Neuronal stem cell (in vitro differentiated cells): Measurements from ENCODE around the gene RBM25.

Experiments used
- DNase-seq: peaks from one replicate; pipeline ENCODE4 v3.0.0-alpha.2; 2013; ENCODE audit warnings: low spot score
- H2AFZ ChIP-seq: one replicate; pipeline ENCODE4 v1.6.1; 2013; ENCODE audit warnings: mild to moderate bottlenecking, low read length, inconsistent platforms
- H2AK5ac ChIP-seq: 2 replicates; pipeline ENCODE4 v1.6.1; 2013; ENCODE audit warnings: low read depth, mild to moderate bottlenecking, inconsistent platforms, low read length, moderate library complexity, mixed read lengths
- H2BK120ac ChIP-seq: 2 replicates; pipeline ENCODE4 v1.6.1; 2013; ENCODE audit warnings: low read depth, mild to moderate bottlenecking, inconsistent platforms, low read length, moderate library complexity, mixed read lengths
- H2BK12ac ChIP-seq: one replicate; pipeline ENCODE4 v1.6.1; 2013; ENCODE audit warnings: low read length, inconsistent platforms
- H2BK15ac ChIP-seq: 2 replicates; pipeline ENCODE4 v1.6.1; 2013; ENCODE audit warnings: mild to moderate bottlenecking, low read length, inconsistent platforms, mixed read lengths
- H2BK5ac ChIP-seq: one replicate; pipeline ENCODE4 v1.6.1; 2013; ENCODE audit warnings: inconsistent platforms, mild to moderate bottlenecking, low read length, moderate library complexity
- H3K14ac ChIP-seq: one replicate; pipeline ENCODE4 v1.6.1; 2013; ENCODE audit warnings: low read length, inconsistent platforms
- H3K18ac ChIP-seq: 2 replicates; pipeline ENCODE4 v1.6.1; 2013; ENCODE audit warnings: low read length, inconsistent platforms
- H3K23ac ChIP-seq: 2 replicates; pipeline ENCODE4 v1.6.1; 2013; ENCODE audit warnings: low read depth, mild to moderate bottlenecking, mixed read lengths, low read length, inconsistent platforms; ENCODE audit not compliant: poor library complexity
- H3K27ac ChIP-seq: replicated peaks from 3 replicates; pipeline ENCODE4 v1.5.1; 2013; ENCODE audit warnings: low read length, inconsistent platforms
- H3K27me3 ChIP-seq, 3 experiments: 2 replicates each; pipeline ENCODE4 v1.6.1; 2013; ENCODE audit warnings: low read length in 3 of 3, mild to moderate bottlenecking in 2 of 3, inconsistent platforms in 1 of 3, low read depth in 1 of 3, mixed read lengths in 1 of 3, moderate library complexity in 1 of 3; ENCODE audit not compliant: control insufficient read depth in 3 of 3, insufficient read depth in 3 of 3
- H3K36me3 ChIP-seq, 2 donors: replicated peaks in 1 of 2; 2 replicates each; pipeline ENCODE4 v1.6.1; 2013; ENCODE audit warnings: low read length in 2 of 2; ENCODE audit not compliant: control insufficient read depth in 2 of 2, insufficient read depth in 2 of 2
- H3K4ac ChIP-seq: 2 replicates; pipeline ENCODE4 v1.6.1; 2013; ENCODE audit warnings: inconsistent platforms, mild to moderate bottlenecking, low read length, moderate library complexity
- H3K4me1 ChIP-seq, 2 donors: 1 replicate in 1 of 2; 2 replicates in 1 of 2; pipeline ENCODE4 v1.6.1; 2013; ENCODE audit warnings: low read length in 2 of 2, low read depth in 1 of 2; ENCODE audit not compliant: control insufficient read depth in 2 of 2, insufficient read depth in 1 of 2
- H3K4me2 ChIP-seq: one replicate; pipeline ENCODE4 v1.6.1; 2013; ENCODE audit warnings: mild to moderate bottlenecking, low read length, inconsistent platforms; ENCODE audit not compliant: insufficient read depth, poor library complexity, severe bottlenecking
- H3K4me3 ChIP-seq, 2 donors: 2 replicates each; pipeline ENCODE4 v1.5.1; 2013; ENCODE audit warnings: low read length in 2 of 2, mild to moderate bottlenecking in 2 of 2, inconsistent platforms in 1 of 2, moderate library complexity in 1 of 2
- H3K79me1 ChIP-seq: one replicate; pipeline ENCODE4 v1.6.1; 2013; ENCODE audit warnings: low read depth, mild to moderate bottlenecking, inconsistent platforms, low read length, moderate library complexity
- H3K9ac ChIP-seq: one replicate; pipeline ENCODE4 v1.6.1; 2013; ENCODE audit warnings: mild to moderate bottlenecking, low read depth, low read length, inconsistent platforms; ENCODE audit not compliant: poor library complexity
- H3K9me3 ChIP-seq, 2 donors: replicated peaks in 1 of 2; 2 replicates each; pipeline versions ENCODE3 to v1.6.1; 2013; ENCODE audit warnings: low read length in 2 of 2, mild to moderate bottlenecking in 2 of 2, inconsistent platforms in 1 of 2, low read depth in 1 of 2, mixed read lengths in 1 of 2, moderate library complexity in 1 of 2; ENCODE audit not compliant: control insufficient read depth in 2 of 2, insufficient read depth in 1 of 2
- H4K8ac ChIP-seq: one replicate; pipeline ENCODE4 v1.6.1; 2013; ENCODE audit warnings: low read depth, mild to moderate bottlenecking, inconsistent platforms, low read length, moderate library complexity
- H4K91ac ChIP-seq: one replicate; pipeline ENCODE4 v1.6.1; 2013; ENCODE audit warnings: low read length, low read depth, mild to moderate bottlenecking, inconsistent platforms; ENCODE audit not compliant: poor library complexity
- WGBS, 2 donors: extraction: QIAGEN DNeasy Blood & Tissue Kit; methylation state at CpG; one replicate each; pipeline ENCODE4 v1.1.7; 2013; ENCODE audit warnings: missing lambda C conversion rate in 2 of 2, mixed read lengths in 1 of 2; ENCODE audit not compliant: insufficient read length in 2 of 2, insufficient replicate concordance in 1 of 2; ENCODE audit errors: extremely low coverage in 2 of 2; 5-methylcytosine and 5-hydroxymethylcytosine counted together

RBM25 gene

GRCh38 chr14:73116079-73116665, 57.8 kb downstream of the RBM25 start:
- Histone ChIP-seq H3K27ac (no peak overlapping the region), H3K4me1 (no peaks in the 10 kb centered on the region), H3K4me3 (no peak overlapping the region), H3K14ac (no peak overlapping the region), H2AFZ (no peak overlapping the region), H3K9me3 (no peaks in the 10 kb centered on the region), H3K79me1 (no peaks in the 10 kb centered on the region), H4K8ac (no peak overlapping the region), H3K36me3 (peaks cover 28 to 96% of the 10 kb centered on the region in 2 donors), H2BK120ac (no peak overlapping the region), H3K9ac (no peak overlapping the region), H2AK5ac (no peak overlapping the region), H3K4ac (no peak overlapping the region), H3K27me3 (no peaks in the 10 kb centered on the region), H3K4me2 (no peak overlapping the region), H3K23ac (no peak overlapping the region), H2BK5ac (no peak overlapping the region), H3K18ac (no peak overlapping the region), H2BK12ac (no peak overlapping the region), H2BK15ac (no peak overlapping the region), H4K91ac (no peak overlapping the region)
- 100% methylated on average over 2 of the region's 6 CpGs; no CpG with 5 or more reads in 1 of the 2 donors for WGBS, 2 donors
- no peak for DNase-seq

- no peak overlapping the region for H2AK5ac ChIP-seq
- H3K9ac ChIP-seq, result no peak overlapping the region
- H3K27me3 ChIP-seq, result no peaks in the 10 kb centered on the region
- H2BK12ac ChIP-seq, result no peak overlapping the region
- DNase-seq, result no peak
- no peak overlapping the region for H3K4me2 ChIP-seq
- no peak overlapping the region for H3K4me3 ChIP-seq
- peaks cover 5 to 69% of the 10 kb centered on the region in 2 donors for H3K36me3 ChIP-seq
- no peaks in the 10 kb centered on the region for H3K9me3 ChIP-seq
- no peak overlapping the region for H3K27ac ChIP-seq
- no peak overlapping the region for H2BK15ac ChIP-seq
- H4K8ac ChIP-seq, result no peak overlapping the region
- H3K23ac ChIP-seq, result no peak overlapping the region
- H3K79me1 ChIP-seq, result no peaks in the 10 kb centered on the region
- H3K4ac ChIP-seq, result no peak overlapping the region
- H2AFZ ChIP-seq, result no peak overlapping the region
- no peak overlapping the region for H2BK120ac ChIP-seq
- no peak overlapping the region for H3K18ac ChIP-seq
- H2BK5ac ChIP-seq, result no peak overlapping the region
- no peak overlapping the region for H4K91ac ChIP-seq
- WGBS, 2 donors, result no CpG with 5 or more reads among the region's 6 CpGs
- no peaks in the 10 kb centered on the region for H3K4me1 ChIP-seq
- H3K14ac ChIP-seq, result no peak overlapping the region
These were observed 66.0 kb downstream of the RBM25 start for GRCh38 chr14:73124180-73124894.

GRCh38 chr14:73125169-73125588, 66.8 kb downstream of the RBM25 start:
- Histone ChIP-seq H4K8ac (no peak overlapping the region), H3K23ac (no peak overlapping the region), H2BK120ac (no peak overlapping the region), H3K4ac (no peak overlapping the region), H2AK5ac (no peak overlapping the region), H2BK15ac (no peak overlapping the region), H3K14ac (no peak overlapping the region), H3K36me3 (peaks cover 5 to 60% of the 10 kb centered on the region in 2 donors), H4K91ac (no peak overlapping the region), H3K9me3 (no peaks in the 10 kb centered on the region), H3K4me2 (no peak overlapping the region), H2BK5ac (no peak overlapping the region), H2AFZ (no peak overlapping the region), H3K4me1 (no peaks in the 10 kb centered on the region), H3K27ac (no peak overlapping the region), H3K18ac (no peak overlapping the region), H3K27me3 (no peaks in the 10 kb centered on the region), H3K9ac (no peak overlapping the region), H2BK12ac (no peak overlapping the region), H3K79me1 (no peaks in the 10 kb centered on the region), H3K4me3 (no peak overlapping the region)
- DNase-seq, result no peak
- no CpG with 5 or more reads among the region's 5 CpGs for WGBS, 2 donors

- Histone ChIP-seq H3K9me3 (no peaks in the 10 kb centered on the region), H3K4me2 (no peak overlapping the region), H3K27ac (no peak overlapping the region), H4K8ac (no peak overlapping the region), H3K9ac (no peak overlapping the region), H3K23ac (no peak overlapping the region), H3K14ac (no peak overlapping the region), H2BK12ac (no peak overlapping the region), H2BK15ac (no peak overlapping the region), H3K79me1 (no peaks in the 10 kb centered on the region), H4K91ac (no peak overlapping the region), H3K4me1 (no peaks in the 10 kb centered on the region), H2BK120ac (no peak overlapping the region), H3K18ac (no peak overlapping the region), H2AK5ac (no peak overlapping the region), H3K4me3 (no peak overlapping the region), H3K4ac (no peak overlapping the region), H3K36me3 (peaks cover 5 to 55% of the 10 kb centered on the region in 2 donors), H2BK5ac (no peak overlapping the region), H2AFZ (no peak overlapping the region), H3K27me3 (no peaks in the 10 kb centered on the region)
- no CpG with 5 or more reads among the region's 3 CpGs for WGBS, 2 donors
- no peak for DNase-seq
These were observed 67.4 kb downstream of the RBM25 start for GRCh38 chr14:73125746-73126145.
